Pulmonary artery endothelial cell (primary cell): Measurements from ENCODE around the gene EPS8L3. TPM values are rescaled to one million over a fixed set of nuclear protein-coding genes. Genes with fewer than 3 reads are reported as not detected.

ENCODE experiments used
- DNase-seq: peaks from one replicate; pipeline ENCODE4 v3.0.0-alpha.2; 2011; ENCODE audit warnings: low read depth, low spot score
- total RNA-seq: library from RNA; depleted of rRNA; stranded (reverse); fragments of >200 nt; gene quantifications from 2 replicates; pipeline ENCODE4 v1.2.3, GENCODE V29; 2014

Gene EPS8L3
- total RNA-seq, 1 donor from 2014 or later = 0.26 TPM

GRCh38 chr1:109739738-109740614 is 23.7 kb downstream of the EPS8L3 start:
- DNase-seq = no peak

GRCh38 chr1:109733236-109733870 is 30.4 kb downstream of the EPS8L3 start:
- DNase-seq = no peak

GRCh38 chr1:109732390-109732881 is 31.3 kb downstream of the EPS8L3 start:
- no peak for DNase-seq

- no peak for DNase-seq
Observed at GRCh38 chr1:109730666-109731065, 33.1 kb downstream of the EPS8L3 start.

DNA sequence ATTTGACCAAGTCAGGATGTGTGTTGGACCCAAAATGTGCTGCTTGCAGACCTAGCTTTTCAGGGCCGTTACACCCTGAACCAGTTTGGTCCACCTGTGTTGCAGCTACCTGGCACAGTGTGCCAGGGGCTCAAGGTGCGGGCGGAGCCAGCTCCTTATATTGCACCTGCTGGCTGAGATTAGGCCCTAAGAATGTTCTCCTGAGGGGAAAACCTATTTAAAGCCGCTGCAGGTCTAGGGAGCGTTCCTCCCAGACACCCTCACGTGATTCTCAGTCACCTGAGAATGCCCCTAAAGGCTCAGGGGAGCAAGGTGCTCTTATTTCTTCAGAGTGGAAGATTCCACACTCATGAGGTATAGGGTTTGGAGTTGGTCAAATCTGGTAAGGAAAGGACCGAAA is 34.9 kb downstream of the EPS8L3 start:
- DNase-seq = no peak

GRCh38 chr1:109726728-109727373 is 36.9 kb downstream of the EPS8L3 start:
- DNase-seq = no peak

- DNase-seq = no peak
Observed at GRCh38 chr1:109726007-109726406, 37.7 kb downstream of the EPS8L3 start.

DNA sequence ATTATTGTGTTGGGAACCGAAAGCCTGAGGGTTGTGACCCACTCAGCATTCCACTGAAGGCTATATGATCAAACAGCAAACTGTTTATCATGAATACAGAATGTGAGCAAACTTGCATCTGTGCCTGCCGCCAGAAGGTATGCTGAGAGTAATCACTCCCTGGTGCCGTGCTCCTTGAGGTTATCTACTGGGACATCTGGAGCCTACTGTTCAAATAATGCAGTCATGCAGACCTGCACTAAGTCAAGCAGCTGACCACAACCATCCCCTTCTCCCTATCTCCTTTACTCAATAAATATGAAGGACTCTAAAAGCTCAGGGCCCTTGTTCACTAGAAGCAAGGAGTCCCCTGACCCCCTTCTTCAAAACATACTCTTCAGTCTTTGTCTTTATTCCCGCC is 38.2 kb downstream of the EPS8L3 start:
- DNase-seq = no peak

- no peak for DNase-seq
Observed at GRCh38 chr1:109724933-109725332, 38.8 kb downstream of the EPS8L3 start.

GRCh38 chr1:109722908-109723691 is 40.6 kb downstream of the EPS8L3 start:
- DNase-seq = no peak

GRCh38 chr1:109721971-109722370 is 41.8 kb downstream of the EPS8L3 start:
- DNase-seq = no peak

GRCh38 chr1:109721042-109721441 is 42.7 kb downstream of the EPS8L3 start:
- no peak for DNase-seq

DNA sequence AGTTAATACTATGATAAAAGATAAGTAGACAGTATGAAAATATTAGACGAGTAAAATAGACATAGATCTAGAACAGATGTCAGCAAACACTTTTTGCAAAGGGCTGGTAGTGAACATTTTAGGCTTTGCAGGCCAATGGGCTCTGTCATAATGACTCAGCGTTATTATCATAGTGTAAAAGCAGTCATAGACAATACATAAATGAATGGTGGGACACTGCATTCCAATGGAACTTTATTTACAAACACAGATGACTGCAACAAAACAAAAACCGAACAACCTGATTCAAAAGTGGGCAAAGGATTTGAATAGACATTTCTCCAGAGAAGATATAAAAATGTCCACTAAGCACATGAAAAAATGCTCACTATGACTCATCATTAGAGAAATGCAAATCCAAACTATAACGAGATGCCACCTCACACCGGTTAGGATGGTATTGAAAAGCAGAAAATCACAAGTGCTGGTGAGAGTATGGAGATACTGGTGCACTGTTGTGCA is 44.3 kb downstream of the EPS8L3 start:
- no peak for DNase-seq

- DNase-seq = no peak
Observed at GRCh38 chr1:109718495-109718894, 45.2 kb downstream of the EPS8L3 start.

- no peak for DNase-seq
Observed at GRCh38 chr1:109717729-109718128, 46.0 kb downstream of the EPS8L3 start.

DNA sequence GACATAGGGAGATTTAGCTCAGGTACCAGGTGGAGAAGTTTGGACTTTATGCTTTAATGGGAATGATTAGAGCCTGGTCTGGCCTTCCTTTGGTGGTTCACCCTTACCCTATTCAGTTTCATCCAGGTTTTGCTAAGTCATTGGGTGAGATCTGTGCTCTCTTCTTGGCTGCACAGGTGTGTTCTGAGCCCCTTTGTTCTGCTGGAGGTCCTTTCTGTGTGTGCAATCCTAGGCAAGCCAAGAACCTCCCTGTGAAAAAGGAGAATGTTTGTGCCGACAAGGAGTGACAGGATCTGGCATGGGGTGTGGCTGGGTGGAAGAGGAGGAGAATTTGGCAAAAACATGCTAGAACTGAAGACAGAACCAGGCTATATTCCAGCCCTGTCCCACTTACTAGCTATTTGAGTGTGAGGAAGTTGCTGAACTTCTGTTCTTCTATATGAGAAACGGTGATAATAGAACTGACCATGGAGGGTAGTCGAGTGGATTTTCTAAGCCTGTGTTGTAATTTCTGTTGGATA is 47.1 kb downstream of the EPS8L3 start:
- no peak for DNase-seq

- no peak for DNase-seq
Observed at GRCh38 chr1:109716121-109716520, 47.6 kb downstream of the EPS8L3 start.

DNA sequence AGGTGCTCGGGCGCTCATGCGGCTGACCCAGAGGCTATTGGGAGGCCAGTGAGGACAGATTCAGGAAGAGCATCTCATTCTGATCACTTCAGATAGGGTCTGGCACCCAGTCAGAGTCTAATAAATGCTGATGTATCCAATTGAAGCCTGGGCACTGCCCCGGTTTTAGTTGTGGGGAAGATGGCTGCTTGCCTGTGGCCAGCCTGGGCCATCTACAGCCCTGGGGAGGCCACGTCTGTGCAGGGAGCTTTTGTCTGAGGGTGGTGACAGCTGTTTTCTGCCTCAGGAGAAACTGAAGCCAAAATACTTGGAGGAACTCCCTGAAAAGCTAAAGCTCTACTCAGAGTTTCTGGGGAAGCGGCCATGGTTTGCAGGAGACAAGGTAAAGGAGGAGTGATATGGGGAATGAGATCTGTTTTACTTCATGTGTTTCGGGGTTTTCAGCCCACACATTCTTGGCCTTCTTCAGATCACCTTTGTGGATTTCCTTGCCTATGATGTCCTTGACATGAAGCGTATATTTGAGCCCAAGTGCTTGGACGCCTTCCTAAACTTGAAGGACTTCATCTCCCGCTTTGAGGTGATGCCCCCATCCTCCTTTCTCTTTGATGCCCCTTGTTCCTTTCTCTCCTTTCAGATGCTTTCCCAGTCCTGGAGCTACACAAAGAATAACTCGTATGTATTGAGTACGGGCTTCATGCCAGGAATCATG is 48.9 kb downstream of the EPS8L3 start:
- no peak for DNase-seq

DNA sequence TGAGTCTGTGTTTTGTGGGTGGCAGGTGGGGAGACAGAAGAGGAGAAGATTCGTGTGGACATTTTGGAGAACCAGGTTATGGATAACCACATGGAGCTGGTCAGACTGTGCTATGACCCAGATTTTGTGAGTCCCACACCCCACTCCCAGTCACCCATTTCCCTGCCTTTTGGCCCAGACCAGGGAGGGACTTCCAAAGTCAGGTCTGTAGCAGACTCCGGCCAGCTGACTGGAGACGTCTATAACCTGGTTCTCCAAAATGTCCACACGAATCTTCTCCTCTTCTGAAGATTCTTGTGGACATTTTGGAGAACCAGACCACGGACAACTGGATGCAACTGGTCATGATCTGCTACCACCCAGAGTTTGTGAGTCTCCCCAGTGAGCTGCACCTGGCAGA is 50.1 kb downstream of the EPS8L3 start:
- DNase-seq = no peak

DNA sequence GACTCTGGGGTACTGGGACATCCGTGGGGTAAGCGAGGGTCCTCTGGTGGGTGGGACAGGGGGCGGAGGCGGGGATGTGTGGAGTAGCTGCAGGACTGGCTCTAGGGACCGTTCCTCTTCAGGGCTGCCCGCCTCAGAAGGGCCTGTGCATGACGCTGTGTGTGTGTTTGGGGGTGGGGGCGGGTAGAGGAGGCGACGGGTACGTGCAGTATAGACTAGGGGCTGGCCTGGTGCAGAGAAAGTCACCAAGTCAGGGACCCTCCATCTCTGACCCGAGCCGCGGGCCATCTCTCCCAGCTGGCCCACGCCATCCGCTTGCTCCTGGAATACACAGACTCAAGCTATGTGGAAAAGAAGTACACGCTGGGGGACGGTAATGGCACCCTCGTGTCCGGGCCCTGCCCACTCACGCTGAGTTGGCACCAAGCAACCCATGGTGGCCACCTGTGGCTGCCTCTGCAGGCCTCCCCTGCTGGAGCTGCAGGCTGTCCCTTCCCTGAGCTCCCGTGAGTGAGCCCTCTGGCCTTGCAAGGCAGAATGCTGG is 51.3 kb downstream of the EPS8L3 start:
- DNase-seq = no peak
